Measurements from ENCODE around the gene OR10J4.
A peak's percentile ranks its signal among the peaks of the same experiment; 100 is the strongest.
"Not testable (repeated sequence)": the region's sequence is repeated elsewhere in the genome, so short reads cannot be mapped to it uniquely, and the experiment has no call there.

OR10J4 gene

GRCh38 chr1:159431904-159432303 is at the start of gene OR10J4:
Gene OR10J4, plus strand, starts transcription at chr1:159432204.
- no peak for DNase-seq (ENCODE audit: low read depth)

- no peak for DNase-seq (ENCODE audit: low read depth)
Observed at GRCh38 chr1:159406821-159407220, 25.2 kb upstream of the OR10J4 start.

- DNase-seq (ENCODE audit: low read depth): no peak
Observed at GRCh38 chr1:159408862-159409400, 23.1 kb upstream of the OR10J4 start.

DNA sequence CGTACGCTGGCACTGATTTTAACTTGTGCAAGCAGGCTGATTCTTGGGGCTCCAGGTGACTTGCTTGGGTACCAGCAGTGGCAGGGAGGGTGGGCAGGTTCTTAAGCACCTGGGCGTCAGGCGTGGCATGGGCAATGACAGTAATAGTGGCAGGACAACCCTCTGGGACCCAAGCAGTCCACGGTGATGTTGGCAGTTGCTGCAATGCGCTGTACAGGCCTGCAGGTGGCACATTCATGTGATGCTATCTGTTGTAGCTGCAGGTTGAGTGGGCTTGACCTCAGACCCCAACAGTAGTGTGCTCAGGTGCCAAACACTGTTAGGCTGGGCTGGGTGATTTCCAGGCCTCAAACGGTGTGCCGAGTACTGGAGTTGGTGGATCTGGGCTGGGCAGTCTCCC is 10.2 kb upstream of the OR10J4 start:
- no peak for DNase-seq (ENCODE audit: low read depth)

DNA sequence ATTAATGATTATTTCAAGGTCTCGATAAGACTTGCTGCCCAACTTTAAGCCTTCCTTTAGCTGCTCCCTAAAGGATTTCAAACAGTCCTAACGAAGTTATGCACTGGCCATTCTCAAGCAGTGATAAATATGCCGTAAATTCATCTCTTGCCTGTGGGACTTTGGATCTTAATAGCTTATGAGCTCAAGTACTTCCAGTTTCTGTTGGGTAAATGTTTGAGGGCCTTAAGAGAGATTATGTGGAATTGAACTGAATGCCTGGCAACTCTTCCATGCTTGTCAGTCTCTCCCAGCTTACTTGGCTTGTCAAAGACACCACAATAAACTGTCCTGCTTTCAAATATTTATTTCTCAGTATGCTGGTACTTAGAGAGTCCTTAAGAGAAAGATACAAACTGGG is 3.5 kb upstream of the OR10J4 start:
- peak; percentile 25 for DNase-seq (ENCODE audit: low read depth)

DNA sequence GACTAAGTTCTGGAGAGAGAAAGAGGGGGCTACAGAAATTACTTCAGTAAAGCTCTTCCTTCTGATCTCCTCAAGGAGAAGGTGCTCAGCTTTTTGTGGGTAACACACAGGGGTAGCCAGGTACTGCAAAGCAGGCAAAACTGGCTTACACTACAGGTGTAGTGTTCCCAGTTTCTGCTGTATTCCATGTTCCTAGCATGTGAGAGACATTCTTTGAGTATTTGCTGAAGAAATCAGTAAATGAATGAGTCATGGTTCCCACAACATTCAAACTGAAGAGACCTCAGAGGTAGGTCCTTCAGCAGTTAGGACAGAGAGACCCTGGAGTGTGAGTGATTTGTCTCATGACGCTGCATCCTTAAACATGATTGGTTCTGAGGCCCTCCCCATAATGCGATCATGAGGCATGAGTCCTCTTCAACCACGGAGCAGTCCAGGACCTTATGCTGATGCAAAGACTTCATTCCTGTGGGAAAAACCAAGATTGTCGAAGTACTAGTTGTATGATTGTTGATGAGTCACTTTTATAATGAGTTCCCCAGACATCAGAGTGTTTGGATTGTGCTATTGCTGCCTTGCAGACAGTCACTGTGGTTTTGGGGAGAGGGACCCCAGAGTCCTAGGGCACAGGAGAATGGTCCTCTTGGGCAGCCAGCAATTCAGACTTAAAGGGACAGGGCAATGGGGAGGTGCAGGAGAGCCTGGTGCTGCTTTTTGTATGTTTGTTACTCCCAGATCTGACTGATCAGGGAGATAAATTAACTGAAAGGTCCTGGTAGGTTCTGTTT is 2.7 kb upstream of the OR10J4 start:
- peak; percentile 98 for DNase-seq (ENCODE audit: low read depth)

DNA sequence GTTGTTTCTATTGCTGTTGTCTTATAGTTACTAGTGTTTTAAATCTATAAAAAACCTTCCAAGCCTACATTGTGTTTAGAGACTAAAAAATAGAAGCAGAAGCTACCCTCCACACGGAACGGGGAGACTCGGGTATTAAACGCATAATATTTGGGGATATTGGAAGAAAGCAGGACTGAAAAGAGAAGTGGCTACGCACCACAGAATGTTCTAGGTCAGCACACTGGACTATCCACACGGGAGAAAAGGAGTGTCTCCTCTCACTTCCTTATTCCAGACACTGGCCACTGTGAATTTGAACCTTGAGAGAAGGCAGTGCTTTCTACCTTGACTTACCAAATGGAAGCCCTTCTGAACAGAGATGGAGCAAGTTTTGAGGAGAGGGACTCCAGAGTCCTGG is 1.0 kb upstream of the OR10J4 start:
- no peak for DNase-seq (ENCODE audit: low read depth)

DNA sequence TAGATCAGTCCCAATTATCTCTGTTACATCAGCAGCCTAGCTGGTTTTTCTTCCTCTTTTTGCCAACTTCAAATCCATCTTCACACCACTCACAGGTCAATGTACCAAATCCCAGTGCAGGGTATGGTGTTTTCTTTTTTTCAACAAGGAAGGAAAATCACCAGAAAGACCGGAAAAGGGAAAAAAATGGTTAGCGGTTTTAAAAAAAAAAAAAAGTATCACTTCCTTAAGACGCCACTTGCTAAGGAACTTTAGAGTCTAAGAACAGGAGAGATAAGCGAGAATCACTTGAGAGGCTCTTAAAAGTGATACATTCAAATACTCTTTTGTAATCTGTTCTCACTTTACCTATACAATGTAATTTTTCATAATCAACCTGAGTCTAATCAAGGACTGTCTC is 4.5 kb downstream of the OR10J4 start:
- DNase-seq (ENCODE audit: low read depth): no peak

DNA sequence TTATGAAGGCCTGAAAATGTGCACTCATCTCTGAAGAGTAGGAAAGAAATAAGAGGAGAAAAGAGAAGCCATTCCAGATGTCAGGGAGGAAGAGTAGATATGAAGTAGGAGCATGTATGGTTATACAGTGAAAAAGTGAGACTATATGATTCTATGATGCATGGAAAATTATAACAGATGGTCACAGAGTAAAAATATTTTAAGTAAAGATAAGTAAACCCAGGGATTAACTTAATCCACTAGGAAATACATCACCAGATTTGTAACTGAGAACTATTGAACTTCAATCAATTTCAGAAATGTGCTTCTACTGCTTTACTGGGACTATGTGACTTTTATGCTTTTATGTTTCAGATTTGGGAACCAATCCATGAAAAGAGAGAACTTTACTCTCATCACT is 7.4 kb downstream of the OR10J4 start, which contains the start of gene OR10J1:
Gene OR10J1, plus strand, starts transcription at position 301 of the 400 bp plus-strand sequence. Its CDS starts 70 bp downstream, at position 371.
- DNase-seq (ENCODE audit: low read depth): no peak

- DNase-seq (ENCODE audit: low read depth): no peak
Observed at GRCh38 chr1:159441360-159441759, 9.4 kb downstream of the OR10J4 start.

DNA sequence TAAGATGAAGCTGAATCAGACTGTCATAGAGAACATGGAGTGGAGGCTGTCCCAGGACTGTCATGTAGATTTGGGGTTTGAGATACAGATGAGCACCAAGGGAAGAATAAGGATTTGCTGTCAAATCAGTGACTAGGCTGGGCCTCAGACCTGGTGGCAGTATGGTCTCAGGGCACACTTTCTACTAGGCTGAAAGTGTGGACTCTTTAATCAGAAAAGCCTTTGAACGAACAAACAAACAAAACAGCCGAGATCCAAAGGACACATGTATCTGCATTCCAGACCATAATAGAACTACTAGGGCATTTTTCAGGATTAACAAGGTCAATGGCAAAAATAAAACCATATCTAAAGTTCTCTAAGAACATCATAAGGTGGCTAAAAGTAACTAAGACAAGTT is 10.4 kb downstream of the OR10J4 start:
- no peak for DNase-seq (ENCODE audit: low read depth)

GRCh38 chr1:159443066-159443750 is 11.2 kb downstream of the OR10J4 start:
- DNase-seq (ENCODE audit: low read depth): no peak

- no peak for DNase-seq (ENCODE audit: low read depth)
Observed at GRCh38 chr1:159444511-159444910, 12.5 kb downstream of the OR10J4 start.

- DNase-seq (ENCODE audit: low read depth): no peak
Observed at GRCh38 chr1:159448181-159448580, 16.2 kb downstream of the OR10J4 start.

DNA sequence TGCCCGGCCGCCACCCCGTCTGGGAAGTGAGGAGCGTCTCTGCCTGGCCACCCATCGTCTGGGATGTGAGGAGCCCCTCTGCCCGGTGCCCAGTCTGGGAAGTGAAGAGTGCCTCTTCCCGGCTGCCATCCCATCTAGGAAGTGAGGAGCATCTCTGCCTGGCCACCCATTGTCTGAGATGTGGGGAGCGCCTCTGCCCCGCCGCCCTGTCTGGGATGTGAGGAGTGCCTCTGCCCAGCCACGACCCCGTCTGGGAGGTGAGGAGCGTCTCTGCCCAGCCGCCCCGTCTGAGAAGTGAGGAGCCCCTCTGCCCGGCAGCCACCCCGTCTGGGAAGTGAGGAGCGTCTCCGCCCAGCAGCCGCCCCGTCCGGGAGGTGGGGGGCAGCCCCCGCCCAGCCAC is 17.6 kb downstream of the OR10J4 start:
- not testable (repeated sequence) for DNase-seq (ENCODE audit: low read depth)

DNA sequence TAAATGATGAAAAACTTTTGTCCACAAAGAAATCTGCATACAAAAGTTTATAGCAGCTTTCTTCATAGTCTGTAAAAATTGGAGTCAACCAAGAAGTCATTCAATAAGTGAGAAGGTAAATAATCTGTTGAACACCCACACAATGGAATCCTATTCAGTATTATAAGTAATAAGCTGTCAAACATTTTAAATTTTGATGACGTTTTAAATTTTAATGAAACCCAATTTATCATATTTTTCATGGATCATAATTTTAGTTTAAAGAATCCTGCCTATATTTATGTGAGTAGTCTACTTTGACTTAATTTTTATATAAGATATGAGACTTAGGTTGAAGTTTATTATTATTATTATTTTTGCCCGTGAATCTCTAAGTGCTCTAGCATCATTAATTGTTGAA is 27.5 kb downstream of the OR10J4 start:
- DNase-seq (ENCODE audit: low read depth): no peak

DNA sequence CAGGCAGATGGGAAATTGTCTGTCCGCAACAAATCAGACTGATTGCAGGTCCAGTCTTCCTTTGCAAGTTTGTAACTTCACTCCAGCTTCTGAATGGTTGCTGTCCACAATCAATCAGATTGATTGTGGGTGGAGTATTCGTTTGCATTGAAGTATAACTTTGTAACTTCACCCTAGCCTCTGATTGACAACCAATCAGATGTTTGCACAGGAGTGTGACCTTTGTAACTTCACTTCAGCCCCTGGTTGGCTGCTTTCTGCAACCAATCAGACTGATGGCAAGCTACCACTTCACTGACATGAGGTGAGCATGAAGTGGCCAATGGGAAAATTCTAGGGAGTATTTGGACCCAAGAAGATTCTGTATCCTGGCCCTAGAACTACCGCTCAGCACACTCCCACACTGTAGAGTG is 33.2 kb downstream of the OR10J4 start:
- DNase-seq (ENCODE audit: low read depth): no peak

GRCh38 chr1:159468321-159468720 is 36.3 kb downstream of the OR10J4 start:
- DNase-seq (ENCODE audit: low read depth): peak; percentile 9

DNA sequence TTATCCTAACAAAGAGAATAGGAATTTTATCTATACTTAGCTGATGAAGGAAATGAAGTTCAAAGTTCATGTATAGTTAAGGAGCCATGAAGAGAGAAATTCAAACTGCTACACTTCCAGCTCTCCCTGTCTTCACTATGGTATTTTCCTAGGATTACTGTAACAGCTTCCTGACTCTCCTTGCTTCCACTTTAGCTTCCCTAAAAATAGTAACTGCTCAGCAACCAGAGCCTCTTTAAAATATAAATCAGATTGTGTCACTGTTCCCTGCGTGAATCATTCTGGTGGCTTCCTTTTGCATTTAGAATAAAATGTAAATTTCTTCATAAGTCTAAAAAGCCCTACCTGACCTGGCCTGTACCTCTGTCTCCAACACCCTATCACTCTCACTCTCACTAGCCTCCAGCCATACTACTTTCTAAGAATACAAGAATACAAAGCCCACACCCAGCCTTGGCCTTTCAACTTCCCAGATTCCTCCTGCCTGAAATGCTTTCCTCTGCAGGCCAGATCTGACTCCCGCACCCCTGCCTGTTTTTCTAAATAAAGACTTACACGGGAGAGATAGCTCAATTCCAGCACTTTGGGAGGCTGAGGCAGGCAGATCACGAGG is 38.0 kb downstream of the OR10J4 start:
- DNase-seq (ENCODE audit: low read depth): peak; percentile 18

GRCh38 chr1:159473335-159473734 is 41.3 kb downstream of the OR10J4 start:
- no peak for DNase-seq (ENCODE audit: low read depth)

GRCh38 chr1:159474926-159475325 is 42.9 kb downstream of the OR10J4 start:
- no peak for DNase-seq (ENCODE audit: low read depth)

All from ELR (cell line).